GM18499 (cell line): ENCODE results near the gene FAM107B.
"Not testable (repeated sequence)": the region's sequence is repeated elsewhere in the genome, so short reads cannot be mapped to it uniquely, and the experiment has no call there.

ENCODE experiments used
- ATAC-seq: cut with Tn5 transposase; IDR thresholded peaks from one replicate; pipeline ENCODE4 v1.9.1; 2021; ENCODE audit warnings: moderate number of reproducible peaks; ENCODE audit not compliant: insufficient read depth, unreplicated experiment

The FAM107B gene

GRCh38 chr10:14604181-14605142 is 170.2 kb downstream of the FAM107B start:
- no peak for ATAC-seq

GRCh38 chr10:14603534-14604102 is 171.1 kb downstream of the FAM107B start:
- no peak for ATAC-seq

- no peak for ATAC-seq
These were observed 171.7 kb downstream of the FAM107B start for GRCh38 chr10:14602807-14603533.

- ATAC-seq = peak; percentile 45
These were observed 172.6 kb downstream of the FAM107B start for GRCh38 chr10:14601872-14602725.

- no peak for ATAC-seq
These were observed 173.4 kb downstream of the FAM107B start for GRCh38 chr10:14601326-14601725.

GRCh38 chr10:14600065-14600464 is 174.6 kb downstream of the FAM107B start:
- no peak for ATAC-seq

- ATAC-seq = no peak
These were observed 175.6 kb downstream of the FAM107B start for GRCh38 chr10:14598809-14599764.

GRCh38 chr10:14595526-14596182 is 179.0 kb downstream of the FAM107B start:
- ATAC-seq = no peak

- ATAC-seq = no peak
These were observed 179.7 kb downstream of the FAM107B start for GRCh38 chr10:14594878-14595525.

GRCh38 chr10:14593806-14594205 is 180.9 kb downstream of the FAM107B start:
- no peak for ATAC-seq

GRCh38 chr10:14592566-14592965 is 182.1 kb downstream of the FAM107B start:
- no peak for ATAC-seq

- no peak for ATAC-seq
These were observed 182.7 kb downstream of the FAM107B start for GRCh38 chr10:14592026-14592425.

- not testable (repeated sequence) for ATAC-seq
These were observed 185.8 kb downstream of the FAM107B start for GRCh38 chr10:14588938-14589294.

GRCh38 chr10:14588084-14588937 is 186.4 kb downstream of the FAM107B start:
- no peak for ATAC-seq

- no peak for ATAC-seq
These were observed 187.1 kb downstream of the FAM107B start for GRCh38 chr10:14587540-14588083.

GRCh38 chr10:14586901-14587300 is 187.8 kb downstream of the FAM107B start:
- no peak for ATAC-seq
